Neuronal stem cell (in vitro differentiated cells): Measurements from ENCODE around the gene HDGFL1.

ENCODE experiments used
- DNase-seq: peaks from one replicate; pipeline ENCODE4 v3.0.0-alpha.2; 2013; ENCODE audit warnings: low spot score
- H2AFZ ChIP-seq: one replicate; pipeline ENCODE4 v1.6.1; 2013; ENCODE audit warnings: mild to moderate bottlenecking, low read length, inconsistent platforms
- H2AK5ac ChIP-seq: 2 replicates; pipeline ENCODE4 v1.6.1; 2013; ENCODE audit warnings: low read depth, mild to moderate bottlenecking, inconsistent platforms, low read length, moderate library complexity, mixed read lengths
- H2BK120ac ChIP-seq: 2 replicates; pipeline ENCODE4 v1.6.1; 2013; ENCODE audit warnings: low read depth, mild to moderate bottlenecking, inconsistent platforms, low read length, moderate library complexity, mixed read lengths
- H2BK12ac ChIP-seq: one replicate; pipeline ENCODE4 v1.6.1; 2013; ENCODE audit warnings: low read length, inconsistent platforms
- H2BK15ac ChIP-seq: 2 replicates; pipeline ENCODE4 v1.6.1; 2013; ENCODE audit warnings: mild to moderate bottlenecking, low read length, inconsistent platforms, mixed read lengths
- H2BK5ac ChIP-seq: one replicate; pipeline ENCODE4 v1.6.1; 2013; ENCODE audit warnings: inconsistent platforms, mild to moderate bottlenecking, low read length, moderate library complexity
- H3K14ac ChIP-seq: one replicate; pipeline ENCODE4 v1.6.1; 2013; ENCODE audit warnings: low read length, inconsistent platforms
- H3K18ac ChIP-seq: 2 replicates; pipeline ENCODE4 v1.6.1; 2013; ENCODE audit warnings: low read length, inconsistent platforms
- H3K23ac ChIP-seq: 2 replicates; pipeline ENCODE4 v1.6.1; 2013; ENCODE audit warnings: low read depth, mild to moderate bottlenecking, mixed read lengths, low read length, inconsistent platforms; ENCODE audit not compliant: poor library complexity
- H3K27ac ChIP-seq: replicated peaks from 3 replicates; pipeline ENCODE4 v1.5.1; 2013; ENCODE audit warnings: low read length, inconsistent platforms
- H3K27me3 ChIP-seq, 3 experiments: 2 replicates each; pipeline ENCODE4 v1.6.1; 2013; ENCODE audit warnings: low read length in 3 of 3, mild to moderate bottlenecking in 2 of 3, inconsistent platforms in 1 of 3, low read depth in 1 of 3, mixed read lengths in 1 of 3, moderate library complexity in 1 of 3; ENCODE audit not compliant: control insufficient read depth in 3 of 3, insufficient read depth in 3 of 3
- H3K36me3 ChIP-seq, 2 donors: replicated peaks in 1 of 2; 2 replicates each; pipeline ENCODE4 v1.6.1; 2013; ENCODE audit warnings: low read length in 2 of 2; ENCODE audit not compliant: control insufficient read depth in 2 of 2, insufficient read depth in 2 of 2
- H3K4ac ChIP-seq: 2 replicates; pipeline ENCODE4 v1.6.1; 2013; ENCODE audit warnings: inconsistent platforms, mild to moderate bottlenecking, low read length, moderate library complexity
- H3K4me1 ChIP-seq, 2 donors: 1 replicate in 1 of 2; 2 replicates in 1 of 2; pipeline ENCODE4 v1.6.1; 2013; ENCODE audit warnings: low read length in 2 of 2, low read depth in 1 of 2; ENCODE audit not compliant: control insufficient read depth in 2 of 2, insufficient read depth in 1 of 2
- H3K4me2 ChIP-seq: one replicate; pipeline ENCODE4 v1.6.1; 2013; ENCODE audit warnings: mild to moderate bottlenecking, low read length, inconsistent platforms; ENCODE audit not compliant: insufficient read depth, poor library complexity, severe bottlenecking
- H3K4me3 ChIP-seq, 2 donors: 2 replicates each; pipeline ENCODE4 v1.5.1; 2013; ENCODE audit warnings: low read length in 2 of 2, mild to moderate bottlenecking in 2 of 2, inconsistent platforms in 1 of 2, moderate library complexity in 1 of 2
- H3K79me1 ChIP-seq: one replicate; pipeline ENCODE4 v1.6.1; 2013; ENCODE audit warnings: low read depth, mild to moderate bottlenecking, inconsistent platforms, low read length, moderate library complexity
- H3K9ac ChIP-seq: one replicate; pipeline ENCODE4 v1.6.1; 2013; ENCODE audit warnings: mild to moderate bottlenecking, low read depth, low read length, inconsistent platforms; ENCODE audit not compliant: poor library complexity
- H3K9me3 ChIP-seq, 2 donors: replicated peaks in 1 of 2; 2 replicates each; pipeline versions ENCODE3 to v1.6.1; 2013; ENCODE audit warnings: low read length in 2 of 2, mild to moderate bottlenecking in 2 of 2, inconsistent platforms in 1 of 2, low read depth in 1 of 2, mixed read lengths in 1 of 2, moderate library complexity in 1 of 2; ENCODE audit not compliant: control insufficient read depth in 2 of 2, insufficient read depth in 1 of 2
- H4K8ac ChIP-seq: one replicate; pipeline ENCODE4 v1.6.1; 2013; ENCODE audit warnings: low read depth, mild to moderate bottlenecking, inconsistent platforms, low read length, moderate library complexity
- H4K91ac ChIP-seq: one replicate; pipeline ENCODE4 v1.6.1; 2013; ENCODE audit warnings: low read length, low read depth, mild to moderate bottlenecking, inconsistent platforms; ENCODE audit not compliant: poor library complexity
- WGBS, 2 donors: extraction: QIAGEN DNeasy Blood & Tissue Kit; methylation state at CpG; one replicate each; pipeline ENCODE4 v1.1.7; 2013; ENCODE audit warnings: missing lambda C conversion rate in 2 of 2, mixed read lengths in 1 of 2; ENCODE audit not compliant: insufficient read length in 2 of 2, insufficient replicate concordance in 1 of 2; ENCODE audit errors: extremely low coverage in 2 of 2; 5-methylcytosine and 5-hydroxymethylcytosine counted together

Gene HDGFL1

DNA sequence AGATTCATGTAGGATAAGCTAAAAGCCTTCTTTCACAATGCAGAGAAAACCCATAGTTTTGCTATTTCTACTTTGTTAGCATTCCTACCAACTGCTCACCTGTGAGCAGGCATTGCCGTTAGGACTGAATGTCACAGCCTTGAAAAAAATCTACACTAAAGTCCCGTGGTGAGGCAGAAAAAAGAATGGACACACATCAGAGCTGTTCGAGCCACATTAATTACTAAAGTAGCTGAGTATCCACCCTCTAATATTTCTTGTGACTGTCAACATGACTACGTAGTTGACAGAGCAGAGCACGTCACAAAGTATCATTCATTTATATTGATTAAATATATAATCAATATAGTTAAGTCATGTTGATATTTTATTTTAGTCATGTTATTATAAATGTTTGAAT, 10.1 kb downstream of the HDGFL1 start:
- Histone ChIP-seq H2BK12ac (no peak overlapping the region), H4K8ac (no peak overlapping the region), H3K4ac (no peak overlapping the region), H3K9me3 (no peaks in the 10 kb centered on the region), H3K36me3 (no peaks in the 10 kb centered on the region), H3K18ac (no peak overlapping the region), H4K91ac (no peak overlapping the region), H2BK120ac (no peak overlapping the region), H3K79me1 (no peaks in the 10 kb centered on the region), H3K4me2 (no peak overlapping the region), H3K4me3 (no peak overlapping the region), H3K9ac (no peak overlapping the region), H3K27me3 (no peaks in the 10 kb centered on the region), H3K14ac (no peak overlapping the region), H3K4me1 (peaks cover 12 to 24% of the 10 kb centered on the region in 2 donors), H3K23ac (no peak overlapping the region), H2BK5ac (no peak overlapping the region), H2BK15ac (no peak overlapping the region), H2AFZ (no peak overlapping the region), H3K27ac (no peak overlapping the region), H2AK5ac (no peak overlapping the region)
- no CpG with 5 or more reads among the region's 5 CpGs for WGBS, 2 donors
- no peak for DNase-seq

DNA sequence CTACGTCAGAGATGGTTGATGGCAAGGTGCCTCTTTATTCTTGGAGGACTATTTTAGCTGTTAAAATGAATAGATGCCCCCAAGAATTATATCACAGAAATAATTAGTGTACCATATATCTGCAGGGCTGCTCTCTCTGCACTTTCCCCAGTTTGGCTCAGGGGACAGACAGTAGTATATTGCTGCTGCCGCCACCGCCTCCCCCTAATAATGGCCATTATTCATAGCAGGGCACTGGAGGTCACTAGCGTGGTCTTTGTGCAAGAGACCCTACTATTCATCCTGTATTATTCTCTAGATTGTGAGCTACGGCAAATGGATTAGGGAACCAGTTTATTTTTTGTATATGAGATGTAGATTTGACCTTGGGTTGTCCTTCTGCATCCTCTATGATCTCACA, 11.0 kb downstream of the HDGFL1 start:
- Histone ChIP-seq H3K27me3 (no peaks in the 10 kb centered on the region), H3K9me3 (no peaks in the 10 kb centered on the region), H3K4me3 (no peak overlapping the region), H3K79me1 (no peaks in the 10 kb centered on the region), H2BK120ac (no peak overlapping the region), H4K8ac (no peak overlapping the region), H4K91ac (no peak overlapping the region), H2BK12ac (no peak overlapping the region), H2BK5ac (no peak overlapping the region), H3K4ac (no peak overlapping the region), H2AK5ac (no peak overlapping the region), H3K4me1 (peaks cover 12 to 31% of the 10 kb centered on the region in 2 donors), H2BK15ac (no peak overlapping the region), H3K4me2 (no peak overlapping the region), H3K36me3 (no peaks in the 10 kb centered on the region), H3K14ac (no peak overlapping the region), H3K9ac (no peak overlapping the region), H2AFZ (no peak overlapping the region), H3K18ac (no peak overlapping the region), H3K23ac (no peak overlapping the region), H3K27ac (no peak overlapping the region)
- no peak for DNase-seq
- WGBS, 2 donors: no CpG with 5 or more reads among the region's 5 CpGs

DNA sequence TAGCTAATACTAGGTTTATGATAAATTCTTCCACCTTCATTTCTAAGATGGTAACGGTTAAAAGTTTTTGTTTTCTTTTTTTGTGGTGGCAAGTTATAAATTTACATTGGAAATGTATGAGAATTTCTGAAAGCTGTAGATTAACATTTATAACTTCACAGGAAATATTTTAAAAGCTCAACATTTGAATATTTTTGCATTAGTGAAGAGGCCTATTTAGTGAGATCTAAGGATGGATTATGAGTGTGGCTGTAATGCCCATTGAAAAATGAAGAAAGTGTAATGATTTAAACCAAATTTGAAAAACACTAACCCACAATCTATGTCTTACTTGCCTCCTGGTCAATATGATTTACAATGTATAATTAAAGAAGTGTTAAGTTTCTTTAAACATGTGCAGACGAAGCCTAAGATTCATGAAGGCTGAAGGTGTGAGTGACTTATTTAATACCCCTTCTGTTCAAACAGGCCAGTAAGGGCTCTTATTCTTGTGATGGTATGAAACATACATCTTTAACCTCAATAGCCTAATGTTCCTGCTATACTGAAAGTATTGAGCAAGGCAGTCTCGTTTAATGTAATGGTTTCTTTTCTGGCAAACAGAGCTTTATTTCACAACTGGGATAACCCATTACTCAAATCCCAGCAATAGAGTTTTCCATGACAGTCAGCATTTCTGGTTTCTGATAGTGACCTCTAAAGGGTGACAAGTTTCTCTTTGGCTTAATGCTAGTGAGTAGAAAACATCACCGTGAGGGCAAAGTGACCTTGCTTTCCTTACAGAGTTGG, 13.2 kb downstream of the HDGFL1 start:
- H3K18ac ChIP-seq: no peak overlapping the region
- no peaks in the 10 kb centered on the region for H3K36me3 ChIP-seq
- no peak overlapping the region for H3K4me3 ChIP-seq
- H2AFZ ChIP-seq: no peak overlapping the region
- H3K14ac ChIP-seq: no peak overlapping the region
- no peak overlapping the region for H3K9ac ChIP-seq
- no peak overlapping the region for H2BK120ac ChIP-seq
- peaks cover 0 to 3% of the 10 kb centered on the region in 2 donors for H3K9me3 ChIP-seq
- H3K27me3 ChIP-seq: peaks cover 0 to 2% (median 0%) of the 10 kb centered on the region in 3 experiments
- no peak overlapping the region for H3K4me2 ChIP-seq
- H3K23ac ChIP-seq: no peak overlapping the region
- no CpG with 5 or more reads among the region's 4 CpGs for WGBS, 2 donors
- H2BK15ac ChIP-seq: no peak overlapping the region
- no peak overlapping the region for H4K8ac ChIP-seq
- H3K4me1 ChIP-seq: peaks cover 11 to 34% of the 10 kb centered on the region in 2 donors
- no peak overlapping the region for H4K91ac ChIP-seq
- no peak overlapping the region for H3K27ac ChIP-seq
- H3K4ac ChIP-seq: no peak overlapping the region
- no peak overlapping the region for H2BK5ac ChIP-seq
- H2BK12ac ChIP-seq: no peak overlapping the region
- no peak for DNase-seq
- no peaks in the 10 kb centered on the region for H3K79me1 ChIP-seq
- H2AK5ac ChIP-seq: no peak overlapping the region

DNA sequence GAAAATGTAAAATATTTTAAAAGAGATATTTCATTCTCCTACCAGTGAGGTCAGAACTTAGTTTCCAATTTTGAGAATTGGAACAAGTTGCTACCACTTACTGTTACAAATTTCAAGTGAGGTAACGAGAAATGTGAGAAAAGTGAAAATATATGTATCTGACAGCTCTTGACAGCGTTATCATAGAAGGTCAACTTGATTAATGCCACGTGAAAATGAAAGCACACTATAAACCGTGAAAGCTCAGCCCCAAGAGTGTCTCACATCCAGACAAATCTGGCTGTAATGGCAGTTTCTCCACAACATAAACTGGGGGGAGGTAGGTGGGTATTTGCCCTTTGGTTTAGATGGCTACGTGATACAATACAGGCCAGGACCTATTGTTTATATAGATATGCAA, 13.9 kb downstream of the HDGFL1 start:
- H2BK12ac ChIP-seq: no peak overlapping the region
- H2BK15ac ChIP-seq: no peak overlapping the region
- no peak overlapping the region for H3K9ac ChIP-seq
- H3K14ac ChIP-seq: no peak overlapping the region
- no peaks in the 10 kb centered on the region for H3K36me3 ChIP-seq
- no peak overlapping the region for H3K27ac ChIP-seq
- no peak overlapping the region for H4K91ac ChIP-seq
- H2AK5ac ChIP-seq: no peak overlapping the region
- peaks cover 11 to 34% of the 10 kb centered on the region in 2 donors for H3K4me1 ChIP-seq
- no peak for DNase-seq
- no peak overlapping the region for H2BK120ac ChIP-seq
- H3K79me1 ChIP-seq: no peaks in the 10 kb centered on the region
- no peak overlapping the region for H3K4me2 ChIP-seq
- H3K23ac ChIP-seq: no peak overlapping the region
- no peak overlapping the region for H3K18ac ChIP-seq
- no CpG with 5 or more reads among the region's 5 CpGs for WGBS, 2 donors
- H4K8ac ChIP-seq: no peak overlapping the region
- H2AFZ ChIP-seq: no peak overlapping the region
- H2BK5ac ChIP-seq: no peak overlapping the region
- peaks cover 0 to 2% (median 0%) of the 10 kb centered on the region in 3 experiments for H3K27me3 ChIP-seq
- H3K4ac ChIP-seq: no peak overlapping the region
- no peak overlapping the region for H3K4me3 ChIP-seq
- H3K9me3 ChIP-seq: peaks cover 0 to 3% of the 10 kb centered on the region in 2 donors
